ENCODE data around the gene CKLF.

DNA sequence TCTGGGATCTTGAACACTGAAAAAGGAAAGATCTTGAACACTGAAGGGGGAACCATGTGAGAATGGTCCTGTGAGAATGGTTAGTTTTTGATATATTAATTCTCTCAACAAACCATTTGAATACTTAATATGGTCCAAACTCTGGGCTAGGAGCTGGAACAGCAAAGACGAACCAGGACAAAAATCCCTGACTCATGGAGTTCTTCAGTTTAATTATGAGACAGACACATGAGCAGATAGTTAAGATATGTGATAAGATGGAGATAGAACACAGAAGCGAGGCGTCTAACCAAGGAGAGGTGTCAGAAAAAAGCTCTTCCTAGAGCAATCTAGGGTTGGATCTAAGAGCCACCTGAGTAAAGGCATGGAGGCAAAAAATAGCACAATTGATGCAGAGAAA lies 1.6 kb downstream of the CKLF start:
- no peak for TF ChIP-seq RCOR1 (IDR thresholded peaks at IDR 0.05; ENCODE audit: low read length)
- TF ChIP-seq, protein P1, sequence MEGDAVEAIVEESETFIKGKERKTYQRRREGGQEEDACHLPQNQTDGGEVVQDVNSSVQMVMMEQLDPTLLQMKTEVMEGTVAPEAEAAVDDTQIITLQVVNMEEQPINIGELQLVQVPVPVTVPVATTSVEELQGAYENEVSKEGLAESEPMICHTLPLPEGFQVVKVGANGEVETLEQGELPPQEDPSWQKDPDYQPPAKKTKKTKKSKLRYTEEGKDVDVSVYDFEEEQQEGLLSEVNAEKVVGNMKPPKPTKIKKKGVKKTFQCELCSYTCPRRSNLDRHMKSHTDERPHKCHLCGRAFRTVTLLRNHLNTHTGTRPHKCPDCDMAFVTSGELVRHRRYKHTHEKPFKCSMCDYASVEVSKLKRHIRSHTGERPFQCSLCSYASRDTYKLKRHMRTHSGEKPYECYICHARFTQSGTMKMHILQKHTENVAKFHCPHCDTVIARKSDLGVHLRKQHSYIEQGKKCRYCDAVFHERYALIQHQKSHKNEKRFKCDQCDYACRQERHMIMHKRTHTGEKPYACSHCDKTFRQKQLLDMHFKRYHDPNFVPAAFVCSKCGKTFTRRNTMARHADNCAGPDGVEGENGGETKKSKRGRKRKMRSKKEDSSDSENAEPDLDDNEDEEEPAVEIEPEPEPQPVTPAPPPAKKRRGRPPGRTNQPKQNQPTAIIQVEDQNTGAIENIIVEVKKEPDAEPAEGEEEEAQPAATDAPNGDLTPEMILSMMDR (IDR thresholded peaks at IDR 0.05), result no peak
- TF ChIP-seq CHD2 (IDR thresholded peaks at IDR 0.05; ENCODE audit: low read length, partially characterized antibody), result no peak
- TF ChIP-seq REST (IDR thresholded peaks at IDR 0.05; ENCODE audit: low read depth, low read length), result no peak
- TF ChIP-seq SIN3A (IDR thresholded peaks at IDR 0.05; ENCODE audit: borderline replicate concordance, low read depth, low read length), result no peak
- TF ChIP-seq POLR2AphosphoS5 (IDR thresholded peaks at IDR 0.05; ENCODE audit: low read depth, low read length), result no peak
- TF ChIP-seq TEAD4 (IDR thresholded peaks at IDR 0.05; ENCODE audit: borderline replicate concordance, insufficient read depth), result no peak
- TF ChIP-seq, protein P2, sequence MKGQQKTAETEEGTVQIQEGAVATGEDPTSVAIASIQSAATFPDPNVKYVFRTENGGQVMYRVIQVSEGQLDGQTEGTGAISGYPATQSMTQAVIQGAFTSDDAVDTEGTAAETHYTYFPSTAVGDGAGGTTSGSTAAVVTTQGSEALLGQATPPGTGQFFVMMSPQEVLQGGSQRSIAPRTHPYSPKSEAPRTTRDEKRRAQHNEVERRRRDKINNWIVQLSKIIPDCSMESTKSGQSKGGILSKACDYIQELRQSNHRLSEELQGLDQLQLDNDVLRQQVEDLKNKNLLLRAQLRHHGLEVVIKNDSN (IDR thresholded peaks at IDR 0.05; ENCODE audit: borderline replicate concordance, low read depth), result no peak
- TF ChIP-seq SMC3 (IDR thresholded peaks at IDR 0.05; ENCODE audit: low read depth, low read length), result no peak
- TF ChIP-seq MAX (IDR thresholded peaks at IDR 0.05; ENCODE audit: low read depth), result no peak
- TF ChIP-seq, protein P3, sequence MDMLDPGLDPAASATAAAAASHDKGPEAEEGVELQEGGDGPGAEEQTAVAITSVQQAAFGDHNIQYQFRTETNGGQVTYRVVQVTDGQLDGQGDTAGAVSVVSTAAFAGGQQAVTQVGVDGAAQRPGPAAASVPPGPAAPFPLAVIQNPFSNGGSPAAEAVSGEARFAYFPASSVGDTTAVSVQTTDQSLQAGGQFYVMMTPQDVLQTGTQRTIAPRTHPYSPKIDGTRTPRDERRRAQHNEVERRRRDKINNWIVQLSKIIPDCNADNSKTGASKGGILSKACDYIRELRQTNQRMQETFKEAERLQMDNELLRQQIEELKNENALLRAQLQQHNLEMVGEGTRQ (IDR thresholded peaks at IDR 0.05; ENCODE audit: borderline replicate concordance, low read depth, low read length), result no peak

Data from SK-N-SH (cell line).